ENCODE results near the gene HSPA12B. TPM values are rescaled to one million over a fixed set of nuclear protein-coding genes. Genes with fewer than 3 reads are reported as not detected.

HSPA12B gene
- total RNA-seq, 4 donors from 2014 or later = 0.64 to 4.6 (median 1.8) TPM

GRCh38 chr20:3754276-3754630 lies 21.8 kb downstream of the HSPA12B start:
- WGBS, 2 donors = 91 to 93% methylated on average over 6 to 9 of the region's 16 CpGs
- peaks cover 0 to 57% (median 3%) of the 10 kb centered on the region in 3 donors for H3K36me3 ChIP-seq
- DNase-seq = no peak

DNA sequence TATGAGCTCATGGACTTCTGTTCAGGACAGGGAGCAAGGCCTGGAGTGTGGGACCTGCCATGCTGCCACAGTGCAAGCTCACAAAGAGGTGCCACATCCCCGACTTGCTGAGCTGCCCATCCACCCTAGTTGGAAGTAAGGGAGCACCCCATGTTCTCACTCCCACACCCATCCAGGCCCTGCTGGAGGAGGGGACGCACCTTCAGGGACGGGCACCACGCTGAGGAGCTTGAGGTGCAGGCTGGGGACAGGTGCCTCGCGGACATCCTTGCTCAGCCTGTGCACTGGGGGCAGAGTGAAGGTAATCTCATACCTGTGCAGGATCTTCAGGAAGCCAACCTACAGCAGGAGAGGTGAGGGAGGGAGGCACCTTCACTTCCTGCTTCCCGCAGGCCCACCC lies 22.8 kb downstream of the HSPA12B start:
- Histone ChIP-seq H3K4me1 (peaks cover 3 to 37% (median 4%) of the 10 kb centered on the region in 3 donors), H3K36me3 (peaks cover 0 to 50% (median 3%) of the 10 kb centered on the region in 3 donors), H3K27me3 (peaks cover 0 to 14% (median 0%) of the 10 kb centered on the region in 4 donors), H3K9me3 (no peaks in the 10 kb centered on the region), H3K4me3 (no peak overlapping the region), H3K27ac (no peak overlapping the region)
- TF ChIP-seq POLR2A (IDR thresholded peaks at IDR 0.05) = no peak
- TF ChIP-seq, protein P1, sequence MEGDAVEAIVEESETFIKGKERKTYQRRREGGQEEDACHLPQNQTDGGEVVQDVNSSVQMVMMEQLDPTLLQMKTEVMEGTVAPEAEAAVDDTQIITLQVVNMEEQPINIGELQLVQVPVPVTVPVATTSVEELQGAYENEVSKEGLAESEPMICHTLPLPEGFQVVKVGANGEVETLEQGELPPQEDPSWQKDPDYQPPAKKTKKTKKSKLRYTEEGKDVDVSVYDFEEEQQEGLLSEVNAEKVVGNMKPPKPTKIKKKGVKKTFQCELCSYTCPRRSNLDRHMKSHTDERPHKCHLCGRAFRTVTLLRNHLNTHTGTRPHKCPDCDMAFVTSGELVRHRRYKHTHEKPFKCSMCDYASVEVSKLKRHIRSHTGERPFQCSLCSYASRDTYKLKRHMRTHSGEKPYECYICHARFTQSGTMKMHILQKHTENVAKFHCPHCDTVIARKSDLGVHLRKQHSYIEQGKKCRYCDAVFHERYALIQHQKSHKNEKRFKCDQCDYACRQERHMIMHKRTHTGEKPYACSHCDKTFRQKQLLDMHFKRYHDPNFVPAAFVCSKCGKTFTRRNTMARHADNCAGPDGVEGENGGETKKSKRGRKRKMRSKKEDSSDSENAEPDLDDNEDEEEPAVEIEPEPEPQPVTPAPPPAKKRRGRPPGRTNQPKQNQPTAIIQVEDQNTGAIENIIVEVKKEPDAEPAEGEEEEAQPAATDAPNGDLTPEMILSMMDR (IDR thresholded peaks at IDR 0.05) = no peak
- WGBS, 2 donors = 75 to 100% methylated on average over 2 of the region's 7 CpGs
- intact Hi-C loops (cut with DNase I) = no loop called here
- DNase-seq = no peak

More at GRCh38 chr20:3754276-3754630, 21.8 kb downstream of the HSPA12B start:
- TF ChIP-seq, protein P1 (IDR thresholded peaks at IDR 0.05) = no peak
- TF ChIP-seq POLR2A (IDR thresholded peaks at IDR 0.05) = no peak
- intact Hi-C loops (cut with DNase I) = no loop called here
- H3K4me3 ChIP-seq = no peak overlapping the region
- H3K27ac ChIP-seq = no peak overlapping the region
- peaks cover 4 to 37% (median 8%) of the 10 kb centered on the region in 3 donors for H3K4me1 ChIP-seq
- H3K27me3 ChIP-seq = peaks cover 0 to 24% (median 0%) of the 10 kb centered on the region in 4 donors
- H3K9me3 ChIP-seq = no peaks in the 10 kb centered on the region

GRCh38 chr20:3755814-3756480 lies 23.5 kb downstream of the HSPA12B start:
- Histone ChIP-seq H3K4me3 (no peak overlapping the region), H3K27ac (peak overlapping the region in 1 of 4 donors; percentile 39), H3K36me3 (peaks cover 0 to 46% (median 3%) of the 10 kb centered on the region in 3 donors), H3K9me3 (no peaks in the 10 kb centered on the region), H3K4me1 (peaks cover 3 to 40% (median 4%) of the 10 kb centered on the region in 3 donors), H3K27me3 (peaks cover 0 to 7% (median 0%) of the 10 kb centered on the region in 4 donors)
- WGBS, 2 donors = 80 to 90% methylated on average over 2 to 4 of the region's 5 CpGs
- intact Hi-C loops (cut with DNase I) = no loop called here
- TF ChIP-seq POLR2A (IDR thresholded peaks at IDR 0.05) = no peak
- TF ChIP-seq, protein P1 (IDR thresholded peaks at IDR 0.05) = no peak
- DNase-seq = no peak

DNA sequence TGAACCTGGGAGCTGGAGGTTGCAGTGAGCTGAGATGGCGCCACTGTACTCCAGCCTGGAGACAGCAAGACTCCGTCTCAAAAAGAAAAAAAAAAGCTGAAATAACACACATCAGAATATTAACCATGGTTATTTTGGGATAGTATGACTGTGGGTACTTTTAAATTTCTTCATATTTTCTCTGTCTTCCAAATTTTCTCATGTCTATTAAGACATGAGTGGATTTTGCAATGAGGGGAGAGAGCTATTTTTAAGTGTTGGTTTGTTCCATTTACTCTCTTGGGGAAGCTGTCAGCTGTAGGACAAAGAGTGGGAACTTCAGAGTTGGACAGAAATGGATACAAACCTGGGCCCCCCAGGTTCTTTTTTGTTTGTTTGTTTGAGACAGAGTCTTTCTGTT lies 24.8 kb downstream of the HSPA12B start:
- WGBS, 2 donors = 74 to 78% methylated on average over 2 of the region's 2 CpGs
- intact Hi-C loops (cut with DNase I) = no loop called here
- Histone ChIP-seq H3K4me3 (no peak overlapping the region), H3K27ac (peak overlapping the region in 2 of 4 donors; percentile 50 to 55), H3K4me1 (peaks cover 0 to 34% (median 6%) of the 10 kb centered on the region in 3 donors), H3K9me3 (no peaks in the 10 kb centered on the region), H3K36me3 (peaks cover 0 to 35% (median 3%) of the 10 kb centered on the region in 3 donors), H3K27me3 (no peaks in the 10 kb centered on the region)
- no peak for TF ChIP-seq POLR2A (IDR thresholded peaks at IDR 0.05)
- TF ChIP-seq, protein P1 (IDR thresholded peaks at IDR 0.05) = no peak
- DNase-seq = no peak

DNA sequence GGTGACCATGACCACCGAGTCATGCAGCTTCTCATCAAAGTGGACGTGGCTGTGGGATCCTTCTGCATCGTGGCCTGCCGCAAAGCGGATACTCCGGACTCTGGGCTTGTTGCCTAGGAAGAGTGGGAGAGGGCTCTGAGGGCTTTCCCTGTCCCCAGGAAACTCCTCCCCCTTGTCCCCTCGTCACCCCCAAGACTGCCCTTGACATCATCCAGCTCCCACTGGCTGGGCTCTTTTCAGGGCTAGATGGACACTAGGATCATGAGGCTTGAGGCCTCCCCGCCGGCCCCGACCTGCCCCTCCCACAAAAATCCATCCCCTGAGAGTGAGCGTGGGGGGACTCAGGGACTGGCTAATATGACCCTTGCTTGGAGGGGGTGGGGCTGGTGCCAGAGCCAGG lies 26.1 kb downstream of the HSPA12B start:
- no peak for TF ChIP-seq POLR2A (IDR thresholded peaks at IDR 0.05)
- TF ChIP-seq, protein P1 (IDR thresholded peaks at IDR 0.05) = no peak

More for the DNA sequence above, 26.1 kb downstream of the HSPA12B start:
- no peak for DNase-seq
- Histone ChIP-seq H3K9me3 (no peaks in the 10 kb centered on the region), H3K4me3 (no peak overlapping the region), H3K36me3 (peaks cover 0 to 35% (median 3%) of the 10 kb centered on the region in 3 donors), H3K27ac (peak overlapping the region in 3 of 4 donors; percentile 30 to 64 (median 56)), H3K4me1 (peaks cover 0 to 28% (median 3%) of the 10 kb centered on the region in 3 donors), H3K27me3 (no peaks in the 10 kb centered on the region)
- intact Hi-C loops (cut with DNase I) = no loop called here
- WGBS, 2 donors = 69 to 97% methylated on average over 3 to 7 of the region's 11 CpGs

Data from esophagus squamous epithelium (tissue), 5 donors.